Activated B cell treated with CpG ODN at 0.5 μM for 24 hours (primary cell): ENCODE measurements around the gene GSAP. TPM values are rescaled to one million over a fixed set of nuclear protein-coding genes. Genes with fewer than 3 reads are reported as not detected.

Source experiments
- ATAC-seq: fragments of 200-7000 bp; cut with Tn5 transposase; one replicate; pipeline ENCODE4 v1.10.0; 2021; ENCODE audit warnings: low read depth, mild to moderate bottlenecking, moderate library complexity
- CTCF ChIA-PET: fragments of 350-600 bp; sonication (Branson Sonifier 250); formaldehyde crosslinking; loops from one replicate; lab custom pipeline; 2021; ENCODE audit warnings: antibody characterized with exemption; lab: Charles Lee
- POLR2A ChIA-PET: fragments of 350-600 bp; sonication (Branson Sonifier 250); formaldehyde crosslinking; loops from one replicate; lab custom pipeline; 2021; ENCODE audit warnings: antibody characterized with exemption; lab: Charles Lee
- DNase-seq: peaks from one replicate; pipeline ENCODE4 v3.0.0; 2022
- H3K27ac Mint-ChIP-seq: one replicate; pipeline ENCODE4 v1.8.0; 2020; ENCODE audit warnings: mixed read lengths
- H3K27me3 Mint-ChIP-seq: one replicate; pipeline ENCODE4 v1.8.0; 2021; ENCODE audit warnings: mixed read lengths
- H3K36me3 Mint-ChIP-seq: one replicate; pipeline ENCODE4 v1.8.0; 2021; ENCODE audit warnings: low read depth, mixed read lengths
- H3K4me1 Mint-ChIP-seq: one replicate; pipeline ENCODE4 v1.8.0; 2021; ENCODE audit warnings: mixed read lengths
- H3K4me3 Mint-ChIP-seq: one replicate; pipeline ENCODE4 v1.8.0; 2020; ENCODE audit warnings: mild to moderate bottlenecking, mixed read lengths
- H3K9me3 Mint-ChIP-seq: one replicate; pipeline ENCODE4 v1.8.0; 2020; ENCODE audit warnings: mixed read lengths
- CTCF ChIP-seq: fragments of 200-600 bp; IDR thresholded peaks from one replicate; pipeline ENCODE4 v1.8.0; 2022; ENCODE audit warnings: antibody characterized with exemption, mild to moderate bottlenecking
- intact Hi-C: fragments of 100-400 bp; cut with micrococcal nuclease; formaldehyde crosslinking; loops from one replicate; pipeline ENCODE4 v1.15.1; 2024
- total RNA-seq: library from RNA; stranded (reverse); gene quantifications from 2 replicates; pipeline ENCODE4 v1.2.3, GENCODE V29; 2022

The GSAP gene
- total RNA-seq, 1 donor from 2014 or later = 91.2 TPM

GRCh38 chr7:77430927-77431326 lies 14.8 kb upstream of the GSAP start:
- no peak for TF ChIP-seq CTCF
- Mint-ChIP-seq H3K4me1 (peaks cover 30% of the 10 kb centered on the region), H3K9me3 (no peaks in the 10 kb centered on the region), H3K27ac (no peak overlapping the region), H3K36me3 (no peaks in the 10 kb centered on the region), H3K4me3 (no peak overlapping the region), H3K27me3 (no peaks in the 10 kb centered on the region)
- ATAC-seq = no peak
- CTCF ChIA-PET = no interaction called here
- POLR2A ChIA-PET = no interaction called here
- DNase-seq = no peak
- intact Hi-C loops = no loop called here

GRCh38 chr7:77428777-77429231 lies 12.7 kb upstream of the GSAP start:
- DNase-seq = no peak
- peak; percentile 40 for ATAC-seq
- ChIA-PET POLR2A (interaction anchor here (1.4 to 5.8 kb wide), 3 partner anchors 9 to 107 kb away, joined by 3 to 93 read pairs (median 5); partner anchors contain the start of gene GSAP), CTCF (no interaction called here)
- H3K4me3 Mint-ChIP-seq = no peak overlapping the region
- no peaks in the 10 kb centered on the region for H3K9me3 Mint-ChIP-seq
- no peaks in the 10 kb centered on the region for H3K27me3 Mint-ChIP-seq
- peaks cover 35% of the 10 kb centered on the region for H3K4me1 Mint-ChIP-seq
- H3K27ac Mint-ChIP-seq = peak overlapping the region; percentile 6
- intact Hi-C loops = loop anchor here (5.0 kb wide), 3 partner anchors 33 to 223 kb away; no protein-coding TSS in a partner anchor
- no peaks in the 10 kb centered on the region for H3K36me3 Mint-ChIP-seq
- TF ChIP-seq CTCF = no peak

GRCh38 chr7:77427996-77428603 lies 12.0 kb upstream of the GSAP start:
- Mint-ChIP-seq H3K4me3 (no peak overlapping the region), H3K27ac (no peak overlapping the region), H3K4me1 (peaks cover 35% of the 10 kb centered on the region), H3K36me3 (no peaks in the 10 kb centered on the region), H3K27me3 (no peaks in the 10 kb centered on the region), H3K9me3 (no peaks in the 10 kb centered on the region)
- no peak for DNase-seq
- CTCF ChIA-PET = no interaction called here
- intact Hi-C loops = loop anchor here (5.0 kb wide), 3 partner anchors 34 to 224 kb away; no protein-coding TSS in a partner anchor
- TF ChIP-seq CTCF = no peak
- ATAC-seq = no peak
- POLR2A ChIA-PET = interaction anchor here (1.4 to 5.8 kb wide), 3 partner anchors 9 to 108 kb away, joined by 3 to 93 read pairs (median 5); partner anchors contain the start of gene GSAP

GRCh38 chr7:77426521-77427051 lies 10.4 kb upstream of the GSAP start:
- Mint-ChIP-seq H3K36me3 (no peaks in the 10 kb centered on the region), H3K9me3 (no peaks in the 10 kb centered on the region), H3K27ac (peak overlapping the region; percentile 46), H3K4me1 (peaks cover 35% of the 10 kb centered on the region), H3K27me3 (no peaks in the 10 kb centered on the region), H3K4me3 (peak overlapping the region; percentile 59)
- intact Hi-C loops = loop anchor here (1.0 to 5.0 kb wide), 4 partner anchors 9 to 226 kb away; no protein-coding TSS in a partner anchor
- ATAC-seq = no peak
- ChIA-PET POLR2A (interaction anchor here (0.5 to 5.8 kb wide), 2 partner anchors 11 to 36 kb away, joined by 8 to 93 read pairs; partner anchors contain the start of gene GSAP), CTCF (interaction anchor here (1.8 kb wide), 1 partner anchor 12 kb away, joined by 6 read pairs; no protein-coding TSS in a partner anchor)
- no peak for TF ChIP-seq CTCF
- no peak for DNase-seq

GRCh38 chr7:77426052-77426404 lies 9.9 kb upstream of the GSAP start:
- ChIA-PET POLR2A (interaction anchor here (0.7 to 5.8 kb wide), 5 partner anchors 11 to 331 kb away, joined by 3 to 93 read pairs (median 4); partner anchors contain the start of gene GSAP), CTCF (interaction anchor here (1.8 kb wide), 1 partner anchor 12 kb away, joined by 6 read pairs; no protein-coding TSS in a partner anchor)
- H3K4me3 Mint-ChIP-seq = peak overlapping the region; percentile 59
- TF ChIP-seq CTCF = no peak
- intact Hi-C loops = loop anchor here (1.0 to 5.0 kb wide), 4 partner anchors 9 to 226 kb away; no protein-coding TSS in a partner anchor
- H3K4me1 Mint-ChIP-seq = peaks cover 39% of the 10 kb centered on the region
- no peaks in the 10 kb centered on the region for H3K27me3 Mint-ChIP-seq
- ATAC-seq (peak; percentile 65), DNase-seq (no peak)
- H3K27ac Mint-ChIP-seq = peak overlapping the region; percentile 46
- no peaks in the 10 kb centered on the region for H3K9me3 Mint-ChIP-seq
- no peaks in the 10 kb centered on the region for H3K36me3 Mint-ChIP-seq
